Measurements from ENCODE around the gene RPS16. TPM values are rescaled to one million over a fixed set of nuclear protein-coding genes. Genes with fewer than 3 reads are reported as not detected.
"Not testable (repeated sequence)": the region's sequence is repeated elsewhere in the genome, so short reads cannot be mapped to it uniquely, and the experiment has no call there.

Gene RPS16
- total and polyA plus RNA-seq, 12 donors: 936 to 3,280 (median 1,424) TPM

GRCh38 chr19:39481229-39481545 lies 45.4 kb upstream of the RPS16 start:
- peak overlapping the region; percentile 71 to 100 (median 94) for H3K4me3 ChIP-seq
- 2% methylated on average over 12 of the region's 12 CpGs for WGBS, 2 donors
- ATAC-seq: peak in 1 of 8 donors; percentile 4
- H3K27me3 ChIP-seq: no peaks in the 10 kb centered on the region
- peak overlapping the region in 9 of 10 donors; percentile 66 to 89 (median 86) for H3K27ac ChIP-seq
- DNase-seq: no peak
- H3K36me3 ChIP-seq: peaks cover 0 to 48% (median 20%) of the 10 kb centered on the region in 9 donors
- no peaks in the 10 kb centered on the region for H3K9me3 ChIP-seq
- peaks cover 3 to 23% (median 17%) of the 10 kb centered on the region in 9 donors for H3K4me1 ChIP-seq
- intact Hi-C loops (cut with DNase I): loop anchor here in 3 of 10 donors (2.0 to 10.0 kb wide), 3 partner anchors 34 to 54 kb away; partner anchors contain the start of genes EID2B (in 2 of the 3) and SUPT5H (in 1 of the 3)
- no peak for TF ChIP-seq CTCF (IDR thresholded peaks at IDR 0.05)

- Histone ChIP-seq H3K4me1 (peaks cover 3 to 23% (median 19%) of the 10 kb centered on the region in 9 donors), H3K4me3 (peak within 1 kb of the TSS; percentile 71 to 100 (median 94)), H3K27ac (peak within 1 kb of the TSS; percentile 66 to 89 (median 82)), H3K9me3 (no peaks in the 10 kb centered on the region), H3K36me3 (peaks cover 0 to 48% (median 20%) of the 10 kb centered on the region in 9 donors), H3K27me3 (no peaks in the 10 kb centered on the region)
- peak; percentile 97 to 98 for DNase-seq
- 0 to 1% methylated on average over 62 of the region's 62 CpGs for WGBS, 2 donors
- no peak for TF ChIP-seq CTCF (IDR thresholded peaks at IDR 0.05)
- intact Hi-C loops (cut with DNase I): loop anchor here in 3 of 10 donors (2.0 to 10.0 kb wide), 3 partner anchors 33 to 54 kb away; partner anchors contain the start of genes EID2B (in 2 of the 3) and SUPT5H (in 1 of the 3)
- peak; percentile 97 to 99 (median 98) for ATAC-seq
Observed at GRCh38 chr19:39480337-39481228, 44.8 kb upstream of the RPS16 start, which contains the start of gene TIMM50. TIMM50 (plus strand) TSS chr19:39480838; CDS start chr19:39480854, 16 bp downstream.

- peak overlapping the region in 9 of 10 donors; percentile 66 to 89 (median 86) for H3K27ac ChIP-seq
- DNase-seq (no peak), ATAC-seq (peak in 1 of 8 donors; percentile 1)
- WGBS, 2 donors: 51 to 58% methylated on average over 10 of the region's 10 CpGs
- no peaks in the 10 kb centered on the region for H3K27me3 ChIP-seq
- H3K9me3 ChIP-seq: no peaks in the 10 kb centered on the region
- peaks cover 0 to 48% (median 21%) of the 10 kb centered on the region in 9 donors for H3K36me3 ChIP-seq
- peaks cover 3 to 24% (median 19%) of the 10 kb centered on the region in 9 donors for H3K4me1 ChIP-seq
- peak overlapping the region; percentile 71 to 100 (median 94) for H3K4me3 ChIP-seq
- intact Hi-C loops (cut with DNase I): loop anchor here in 6 of 10 donors (2.0 to 10.0 kb wide), 4 partner anchors 33 to 1075 kb away; partner anchors contain the start of genes EID2B (in 5 of the 6), FAM98C (in 1 of the 6) and SUPT5H (in 1 of the 6)
- TF ChIP-seq CTCF (IDR thresholded peaks at IDR 0.05): no peak
Observed at GRCh38 chr19:39479916-39480315, 44.2 kb upstream of the RPS16 start.

- intact Hi-C loops (cut with DNase I): loop anchor here in 4 of 10 donors (10.0 kb wide), 2 partner anchors 55 to 1075 kb away; partner anchors contain the start of genes EID2B (in 3 of the 4) and FAM98C (in 1 of the 4)
- not testable (repeated sequence) for H3K4me3 ChIP-seq, DNase-seq, ATAC-seq, H3K9me3 ChIP-seq, H3K27me3 ChIP-seq
- WGBS, 2 donors: 83% methylated on average over 11 of the region's 11 CpGs
- Histone ChIP-seq H3K27ac (peak overlapping the region in 2 of 10 donors; percentile 86 to 87), H3K36me3 (peaks cover 0 to 48% (median 27%) of the 10 kb centered on the region in 9 donors), H3K4me1 (peaks cover 3 to 24% (median 19%) of the 10 kb centered on the region in 9 donors)
Observed at GRCh38 chr19:39479319-39479801, 43.6 kb upstream of the RPS16 start.

Data from heart right ventricle (tissue), 16 donors.